ENCODE data around the gene CMTM4. TPM values are rescaled to one million over a fixed set of nuclear protein-coding genes. Genes with fewer than 3 reads are reported as not detected.
A peak's percentile ranks its signal among the peaks of the same experiment; 100 is the strongest.

The CMTM4 gene
- polyA plus RNA-seq, 1 donor (not counting 4 experiments of a cell fraction or from before 2014, with no cell fraction given): 23.1 TPM

DNA sequence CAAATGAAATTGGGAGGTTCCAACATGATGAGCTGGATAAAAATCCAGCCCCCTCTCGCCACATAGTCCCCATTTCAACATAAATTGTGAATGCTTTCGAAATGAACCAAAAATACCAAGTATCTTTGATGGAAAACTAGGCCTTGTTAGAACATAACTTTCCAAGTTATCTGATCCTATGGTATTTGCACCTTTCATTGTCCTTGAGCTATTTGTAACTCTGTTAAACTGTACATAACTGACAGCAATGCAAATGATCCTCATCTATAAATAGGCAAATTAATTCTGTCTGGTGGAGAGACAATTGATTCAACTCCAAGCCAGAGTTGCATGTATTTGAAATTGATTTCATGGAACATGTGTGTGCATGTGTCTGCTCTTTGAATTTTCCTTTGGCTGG lies 18.2 kb downstream of the CMTM4 start:
- no peak overlapping the region for H2AFZ ChIP-seq (ENCODE audit: control insufficient read depth, low read length)
- no peak for TF ChIP-seq EZH2 (IDR thresholded peaks at IDR 0.05; ENCODE audit: low read length)
- TF ChIP-seq, protein P1, sequence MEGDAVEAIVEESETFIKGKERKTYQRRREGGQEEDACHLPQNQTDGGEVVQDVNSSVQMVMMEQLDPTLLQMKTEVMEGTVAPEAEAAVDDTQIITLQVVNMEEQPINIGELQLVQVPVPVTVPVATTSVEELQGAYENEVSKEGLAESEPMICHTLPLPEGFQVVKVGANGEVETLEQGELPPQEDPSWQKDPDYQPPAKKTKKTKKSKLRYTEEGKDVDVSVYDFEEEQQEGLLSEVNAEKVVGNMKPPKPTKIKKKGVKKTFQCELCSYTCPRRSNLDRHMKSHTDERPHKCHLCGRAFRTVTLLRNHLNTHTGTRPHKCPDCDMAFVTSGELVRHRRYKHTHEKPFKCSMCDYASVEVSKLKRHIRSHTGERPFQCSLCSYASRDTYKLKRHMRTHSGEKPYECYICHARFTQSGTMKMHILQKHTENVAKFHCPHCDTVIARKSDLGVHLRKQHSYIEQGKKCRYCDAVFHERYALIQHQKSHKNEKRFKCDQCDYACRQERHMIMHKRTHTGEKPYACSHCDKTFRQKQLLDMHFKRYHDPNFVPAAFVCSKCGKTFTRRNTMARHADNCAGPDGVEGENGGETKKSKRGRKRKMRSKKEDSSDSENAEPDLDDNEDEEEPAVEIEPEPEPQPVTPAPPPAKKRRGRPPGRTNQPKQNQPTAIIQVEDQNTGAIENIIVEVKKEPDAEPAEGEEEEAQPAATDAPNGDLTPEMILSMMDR (optimal IDR thresholded peaks at IDR 0.05 in 1 of 3, IDR thresholded peaks at IDR 0.05 in 1 of 3, conservative IDR thresholded peaks at IDR 0.05 in 1 of 3; ENCODE audit: extremely low read depth in 1 of 3, insufficient read depth in 2 of 3, low read length in 3 of 3): no peak
- H3K9me3 ChIP-seq (ENCODE audit: control insufficient read depth, low read depth, low read length): no peaks in the 10 kb centered on the region
- H3K4me2 ChIP-seq (ENCODE audit: control insufficient read depth, extremely low read depth, insufficient read depth, low read depth, low read length): no peak overlapping the region
- H3K27ac ChIP-seq (ENCODE audit: control insufficient read depth, insufficient read depth, low read length): no peak overlapping the region
- peaks cover 42% of the 10 kb centered on the region for H3K79me2 ChIP-seq (ENCODE audit: control insufficient read depth, insufficient read depth, low read length)
- H3K9me1 ChIP-seq (ENCODE audit: control insufficient read depth, extremely low read depth, insufficient read depth, low read length): no peaks in the 10 kb centered on the region
- DNase-seq (ENCODE audit: low read depth, low spot score): no peak
- H3K36me3 ChIP-seq (ENCODE audit: control insufficient read depth in 2 of 2, extremely low read depth in 1 of 2, insufficient read depth in 2 of 2, low read length in 2 of 2): peaks cover 0 to 6% of the 10 kb centered on the region in 2 experiments
- no peak overlapping the region for H3K9ac ChIP-seq (ENCODE audit: control insufficient read depth, extremely low read depth, insufficient read depth, low read length)
- H3K4me3 ChIP-seq (ENCODE audit: control insufficient read depth in 2 of 3, extremely low read depth in 1 of 3, insufficient read depth in 2 of 3, low read depth in 1 of 3, low read length in 3 of 3): no peak overlapping the region
- no peaks in the 10 kb centered on the region for H4K20me1 ChIP-seq (ENCODE audit: control insufficient read depth, extremely low read depth, insufficient read depth, low read length)
- peak; percentile 43 for FAIRE-seq
- no peaks in the 10 kb centered on the region for H3K27me3 ChIP-seq (ENCODE audit: control insufficient read depth, extremely low read depth, insufficient read depth, low read length)
- dilution Hi-C loops (cut with MboI; ENCODE audit: extremely low pct_ligation_motif_present, low sequenced_read_pairs): no loop called here
- H3K4me1 ChIP-seq (ENCODE audit: control insufficient read depth, extremely low read depth, insufficient read depth, low read length): peaks cover 14% of the 10 kb centered on the region

DNA sequence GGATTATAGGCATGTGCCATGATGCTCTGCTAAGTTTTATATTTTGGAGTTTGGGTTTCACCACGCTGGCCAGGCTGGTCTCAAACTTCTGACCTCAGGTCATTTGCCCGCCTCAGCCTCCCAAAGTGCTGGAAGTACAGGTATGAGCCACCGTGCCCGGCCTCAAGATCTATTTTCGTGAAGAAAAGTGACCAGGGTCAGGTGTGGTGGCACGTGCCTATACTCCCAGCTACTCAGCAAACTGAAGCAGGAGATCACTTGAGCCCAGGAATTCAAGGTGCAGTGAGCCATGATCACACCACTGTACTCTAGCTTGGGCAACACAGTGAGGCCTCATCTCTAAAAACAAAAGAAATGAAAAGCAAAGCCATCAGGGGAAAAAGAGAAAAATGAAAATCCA lies 18.7 kb downstream of the CMTM4 start:
- Histone ChIP-seq H3K4me2 (ENCODE audit: control insufficient read depth, extremely low read depth, insufficient read depth, low read depth, low read length) (no peak overlapping the region), H3K9me1 (ENCODE audit: control insufficient read depth, extremely low read depth, insufficient read depth, low read length) (no peaks in the 10 kb centered on the region), H3K36me3 (ENCODE audit: control insufficient read depth in 2 of 2, extremely low read depth in 1 of 2, insufficient read depth in 2 of 2, low read length in 2 of 2) (peaks cover 0 to 6% of the 10 kb centered on the region in 2 experiments), H3K9me3 (ENCODE audit: control insufficient read depth, low read depth, low read length) (no peaks in the 10 kb centered on the region), H3K4me1 (ENCODE audit: control insufficient read depth, extremely low read depth, insufficient read depth, low read length) (peaks cover 14% of the 10 kb centered on the region), H3K9ac (ENCODE audit: control insufficient read depth, extremely low read depth, insufficient read depth, low read length) (no peak overlapping the region), H3K27ac (ENCODE audit: control insufficient read depth, insufficient read depth, low read length) (no peak overlapping the region), H3K79me2 (ENCODE audit: control insufficient read depth, insufficient read depth, low read length) (peaks cover 42% of the 10 kb centered on the region), H4K20me1 (ENCODE audit: control insufficient read depth, extremely low read depth, insufficient read depth, low read length) (no peaks in the 10 kb centered on the region), H3K27me3 (ENCODE audit: control insufficient read depth, extremely low read depth, insufficient read depth, low read length) (no peaks in the 10 kb centered on the region), H2AFZ (ENCODE audit: control insufficient read depth, low read length) (no peak overlapping the region), H3K4me3 (ENCODE audit: control insufficient read depth in 2 of 3, extremely low read depth in 1 of 3, insufficient read depth in 2 of 3, low read depth in 1 of 3, low read length in 3 of 3) (no peak overlapping the region)
- FAIRE-seq: no peak
- DNase-seq (ENCODE audit: low read depth, low spot score): no peak
- TF ChIP-seq, protein P1 (optimal IDR thresholded peaks at IDR 0.05 in 1 of 3, IDR thresholded peaks at IDR 0.05 in 1 of 3, conservative IDR thresholded peaks at IDR 0.05 in 1 of 3; ENCODE audit: extremely low read depth in 1 of 3, insufficient read depth in 2 of 3, low read length in 3 of 3): no peak
- TF ChIP-seq EZH2 (IDR thresholded peaks at IDR 0.05; ENCODE audit: low read length): no peak
- dilution Hi-C loops (cut with MboI; ENCODE audit: extremely low pct_ligation_motif_present, low sequenced_read_pairs): no loop called here
